Suprapubic skin (tissue), 3 donors: ENCODE results near the gene COPS7A.

Source experiments
- EP300 ChIP-seq: sonication (generic); formaldehyde crosslinking; IDR thresholded peaks from one replicate; pipeline ENCODE4 v1.6.1; 2017; ENCODE audit warnings: antibody characterized with exemption
- TF ChIP-seq, protein P1 (sequence below), 2 donors: fragments of 200-600 bp in 1 of 2; fragments of 450-650 bp in 1 of 2; sonication (generic) in 1 of 2; IDR thresholded peaks; one replicate each; pipeline ENCODE4 v1.5.1; 2016 to 2019; ENCODE audit warnings: antibody characterized with exemption in 2 of 2, mild to moderate bottlenecking in 1 of 2, moderate library complexity in 1 of 2

- no peak for TF ChIP-seq EP300
- TF ChIP-seq, protein P1, sequence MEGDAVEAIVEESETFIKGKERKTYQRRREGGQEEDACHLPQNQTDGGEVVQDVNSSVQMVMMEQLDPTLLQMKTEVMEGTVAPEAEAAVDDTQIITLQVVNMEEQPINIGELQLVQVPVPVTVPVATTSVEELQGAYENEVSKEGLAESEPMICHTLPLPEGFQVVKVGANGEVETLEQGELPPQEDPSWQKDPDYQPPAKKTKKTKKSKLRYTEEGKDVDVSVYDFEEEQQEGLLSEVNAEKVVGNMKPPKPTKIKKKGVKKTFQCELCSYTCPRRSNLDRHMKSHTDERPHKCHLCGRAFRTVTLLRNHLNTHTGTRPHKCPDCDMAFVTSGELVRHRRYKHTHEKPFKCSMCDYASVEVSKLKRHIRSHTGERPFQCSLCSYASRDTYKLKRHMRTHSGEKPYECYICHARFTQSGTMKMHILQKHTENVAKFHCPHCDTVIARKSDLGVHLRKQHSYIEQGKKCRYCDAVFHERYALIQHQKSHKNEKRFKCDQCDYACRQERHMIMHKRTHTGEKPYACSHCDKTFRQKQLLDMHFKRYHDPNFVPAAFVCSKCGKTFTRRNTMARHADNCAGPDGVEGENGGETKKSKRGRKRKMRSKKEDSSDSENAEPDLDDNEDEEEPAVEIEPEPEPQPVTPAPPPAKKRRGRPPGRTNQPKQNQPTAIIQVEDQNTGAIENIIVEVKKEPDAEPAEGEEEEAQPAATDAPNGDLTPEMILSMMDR (IDR thresholded peaks at IDR 0.05), result no peak
Observed at GRCh38 chr12:6692888-6693287, 31.0 kb upstream of the COPS7A start.
